Ramos (cell line): ENCODE results near the gene JMJD4.
"Not testable (repeated sequence)": the region's sequence is repeated elsewhere in the genome, so short reads cannot be mapped to it uniquely, and the experiment has no call there.

ENCODE experiments used
- in situ Hi-C: fragments of 300-500 bp; cut with MboI; formaldehyde crosslinking; loops from one replicate; pipeline ENCODE4 v1.14.3; 2022; ENCODE audit warnings: low sequenced_read_pairs; ENCODE audit not compliant: unreplicated experiment

Gene JMJD4

GRCh38 chr1:227733751-227734545 is 1.2 kb downstream of the JMJD4 start:
- in situ Hi-C loops = no loop called here

GRCh38 chr1:227733309-227733705 is 1.8 kb downstream of the JMJD4 start:
- in situ Hi-C loops = no loop called here

DNA sequence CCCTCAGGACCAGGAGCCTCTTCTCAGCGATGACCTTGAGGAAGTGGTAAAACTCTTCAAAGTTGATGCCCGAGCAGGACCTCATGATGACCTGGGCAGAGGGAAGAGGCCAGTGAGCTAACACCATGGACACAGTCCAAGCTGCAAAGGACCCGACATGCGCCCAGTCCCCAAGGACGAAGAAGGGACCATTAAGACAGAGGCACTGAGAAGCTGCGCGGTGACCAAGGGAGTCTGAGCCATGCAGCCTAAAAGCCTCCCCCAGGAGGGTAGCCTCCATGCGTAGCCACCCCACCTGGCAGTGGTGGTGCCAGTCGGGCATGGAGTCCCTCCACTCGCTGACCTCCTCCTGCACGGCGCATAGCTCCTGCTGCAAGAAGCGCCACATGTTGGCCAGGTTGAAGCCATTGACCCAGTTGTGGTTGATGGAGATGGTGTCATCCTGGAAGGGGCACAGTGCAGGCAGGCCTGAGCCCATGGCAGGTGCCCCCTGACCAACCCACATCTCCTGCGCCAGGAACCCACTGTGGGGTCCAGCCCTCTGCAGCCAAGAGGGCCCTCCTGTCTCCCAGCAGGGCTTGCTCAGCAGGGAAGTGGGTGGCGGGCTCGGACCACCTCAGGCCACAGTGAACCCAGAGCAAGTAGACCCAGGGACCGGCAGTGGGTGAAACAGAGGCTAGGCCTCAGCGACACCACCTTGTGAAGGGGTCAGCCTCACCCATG is 2.4 kb downstream of the JMJD4 start:
- in situ Hi-C loops = no loop called here

DNA sequence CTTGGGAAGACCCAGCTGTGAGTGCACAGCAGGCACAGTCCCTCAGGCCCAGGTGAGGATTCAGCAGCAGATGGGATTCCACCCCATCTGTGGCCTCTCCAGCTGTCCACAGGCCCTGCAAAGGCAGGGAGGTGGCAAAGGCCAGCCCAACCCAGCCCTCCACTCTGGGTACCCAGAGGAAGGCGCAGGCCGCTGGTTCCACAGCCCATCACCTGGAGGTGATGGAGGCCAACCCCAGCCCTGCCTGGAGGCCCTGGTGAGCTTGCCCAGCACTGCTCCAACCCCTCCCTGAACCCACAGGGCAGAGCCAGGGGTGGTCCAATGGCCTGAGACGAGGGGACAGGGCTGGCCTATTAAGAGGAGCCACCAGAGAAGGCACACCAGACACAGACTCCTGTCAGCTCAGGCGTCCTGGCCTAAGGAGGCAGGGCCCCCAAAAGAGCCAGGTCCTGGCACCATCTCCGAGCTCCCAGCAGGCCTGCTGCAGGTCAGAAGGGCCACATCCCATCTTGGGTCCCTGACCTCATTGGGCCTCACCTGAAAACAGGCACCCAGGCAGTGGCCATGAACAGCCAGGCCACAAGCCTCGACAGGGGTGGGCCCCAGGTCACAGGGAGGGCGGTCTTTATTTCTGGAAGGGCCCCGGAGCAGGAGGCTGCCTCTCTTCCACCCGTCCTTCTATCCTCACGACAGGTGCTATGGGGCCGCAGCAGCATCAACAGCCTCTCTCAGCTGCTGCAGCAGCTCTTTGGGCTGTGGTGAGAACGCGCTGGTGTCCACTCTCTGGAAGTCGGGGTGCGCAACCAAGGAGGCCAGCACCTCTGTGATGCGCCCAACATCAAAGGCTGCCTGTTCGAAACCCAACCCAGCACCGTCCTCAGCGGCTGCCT is 3.2 kb downstream of the JMJD4 start:
- in situ Hi-C loops = no loop called here

- in situ Hi-C loops = no loop called here
Measured at GRCh38 chr1:227731241-227731677, 3.8 kb downstream of the JMJD4 start.

GRCh38 chr1:227730630-227731151 is 4.4 kb downstream of the JMJD4 start:
- in situ Hi-C loops = no loop called here

DNA sequence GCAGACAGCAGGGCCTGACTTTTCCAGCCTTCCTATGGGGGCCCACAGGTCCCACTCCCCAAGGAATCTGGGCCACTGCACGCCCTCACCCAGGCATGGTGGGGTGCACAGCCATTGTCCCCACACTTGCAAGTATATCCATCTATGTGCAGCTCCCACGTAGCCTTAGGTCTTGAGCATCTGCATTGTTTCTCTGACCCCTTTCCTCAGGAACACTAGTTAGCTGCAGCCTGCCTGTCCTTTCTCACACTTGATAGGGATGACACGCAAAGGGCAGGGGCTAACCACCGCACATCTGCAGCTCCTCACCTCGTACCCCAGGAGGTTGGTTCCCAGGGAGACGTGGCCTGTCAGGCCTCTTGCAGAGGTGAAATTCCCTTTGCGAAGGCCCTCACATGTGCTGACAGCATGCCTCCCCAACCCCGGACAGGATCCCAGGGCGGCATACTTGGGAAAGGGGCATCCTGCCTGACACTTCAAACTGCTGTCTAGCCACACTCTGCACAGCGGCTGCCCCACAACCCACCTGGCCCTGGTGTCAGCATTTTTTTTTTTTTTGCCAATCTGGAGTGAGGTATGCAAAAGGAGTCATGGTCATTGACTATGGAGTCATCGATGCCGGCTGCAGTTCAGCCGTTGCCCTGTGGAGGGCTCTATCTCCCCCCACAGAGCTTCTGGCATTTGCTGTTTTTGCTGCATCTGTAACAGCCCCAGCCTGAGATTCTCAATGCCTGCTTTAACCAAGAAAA is 5.0 kb downstream of the JMJD4 start:
- in situ Hi-C loops = no loop called here

- in situ Hi-C loops = no loop called here
Measured at GRCh38 chr1:227729144-227729880, 5.8 kb downstream of the JMJD4 start.

GRCh38 chr1:227728892-227729143 is 6.3 kb downstream of the JMJD4 start:
- in situ Hi-C loops = no loop called here

DNA sequence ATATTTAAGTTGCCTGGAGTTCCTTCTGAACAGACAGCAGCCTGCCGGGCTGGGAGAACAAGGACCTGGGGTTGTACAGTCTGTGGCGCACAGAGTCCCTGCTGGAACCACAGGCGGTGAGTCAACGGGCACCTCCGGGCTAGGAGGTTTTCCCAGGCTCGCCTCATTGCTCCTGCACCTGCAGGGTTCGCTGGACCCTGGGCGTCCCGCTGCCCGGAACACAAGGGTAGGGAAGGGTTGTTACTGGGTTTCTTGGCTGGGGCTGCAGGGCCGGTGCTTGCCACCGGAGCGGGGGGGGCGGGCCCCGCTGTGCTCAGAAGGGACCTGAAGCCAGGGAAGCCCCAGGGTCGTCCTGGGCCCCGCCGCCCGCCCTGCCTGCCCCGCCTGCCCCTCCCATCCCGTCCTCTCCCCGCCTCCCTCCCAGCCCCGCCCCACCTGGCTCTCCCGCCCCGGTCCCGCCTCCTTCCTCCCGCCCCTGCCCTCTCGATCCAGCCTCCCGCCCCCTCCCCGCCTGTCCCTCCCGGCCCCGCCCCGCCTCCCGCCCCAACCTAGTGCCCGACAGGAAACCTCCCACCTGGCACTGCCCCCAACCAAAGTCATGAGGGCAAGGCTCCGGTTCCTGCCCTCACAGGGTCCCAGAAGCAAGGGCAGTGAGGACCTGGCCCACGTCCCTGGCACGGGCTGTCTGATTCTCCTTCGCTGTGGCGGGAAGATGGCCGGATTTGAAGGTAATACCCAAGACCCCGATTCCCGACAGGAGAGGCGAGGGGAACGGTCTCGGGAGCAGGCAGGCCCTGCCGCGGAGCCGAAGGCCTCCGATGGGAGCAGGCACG is 6.8 kb downstream of the JMJD4 start:
- in situ Hi-C loops = no loop called here

DNA sequence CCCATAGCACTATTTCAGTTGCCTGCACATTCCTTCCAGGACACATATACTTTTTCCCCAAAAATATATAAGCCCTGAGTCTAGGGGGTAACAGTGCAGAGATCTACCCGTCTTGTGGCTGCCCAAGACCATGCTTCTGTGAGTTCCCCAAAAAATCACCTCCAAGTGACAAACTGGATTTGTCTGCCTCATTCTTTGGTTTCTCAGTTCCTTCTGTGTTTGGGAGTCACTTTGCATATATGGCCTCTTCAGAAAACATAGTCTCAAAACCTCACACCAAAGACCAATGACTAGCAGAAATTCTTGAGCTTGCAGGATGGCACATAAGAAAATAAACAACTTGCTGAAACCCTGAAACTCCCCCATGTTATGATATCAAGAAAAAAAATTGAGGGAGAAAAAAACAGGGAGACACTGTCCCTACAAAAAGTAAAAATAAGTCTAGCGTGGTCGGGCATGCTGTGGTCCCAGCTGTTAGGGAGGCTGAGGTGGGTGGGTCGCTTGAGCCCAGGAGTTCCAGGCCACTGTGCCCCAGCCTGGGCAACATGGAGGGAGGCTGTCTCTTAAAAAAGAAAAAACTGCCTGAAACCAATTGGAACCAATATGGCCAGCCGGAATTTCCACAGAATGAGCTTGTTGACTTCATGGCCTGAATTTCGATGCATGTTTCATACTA is 8.0 kb downstream of the JMJD4 start:
- in situ Hi-C loops = no loop called here

DNA sequence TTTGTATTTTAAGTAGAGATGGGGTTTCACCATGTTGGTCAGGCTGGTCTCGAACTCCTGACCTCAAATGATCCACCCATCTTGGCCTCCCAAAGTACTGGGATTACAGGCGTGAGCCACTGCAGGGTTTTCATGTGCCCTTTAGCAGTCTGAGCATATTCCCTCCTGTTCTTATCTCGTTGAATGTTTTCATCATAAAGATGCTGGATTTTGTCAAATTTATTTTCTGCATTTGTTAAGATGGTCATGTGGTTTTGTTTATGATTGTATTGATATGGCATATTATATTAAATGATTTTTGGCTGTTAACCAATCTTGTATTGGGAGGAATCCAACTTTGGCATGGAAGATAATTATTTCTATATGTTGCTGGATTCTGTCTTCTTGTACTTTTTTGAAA is 8.8 kb downstream of the JMJD4 start:
- in situ Hi-C loops = no loop called here

DNA sequence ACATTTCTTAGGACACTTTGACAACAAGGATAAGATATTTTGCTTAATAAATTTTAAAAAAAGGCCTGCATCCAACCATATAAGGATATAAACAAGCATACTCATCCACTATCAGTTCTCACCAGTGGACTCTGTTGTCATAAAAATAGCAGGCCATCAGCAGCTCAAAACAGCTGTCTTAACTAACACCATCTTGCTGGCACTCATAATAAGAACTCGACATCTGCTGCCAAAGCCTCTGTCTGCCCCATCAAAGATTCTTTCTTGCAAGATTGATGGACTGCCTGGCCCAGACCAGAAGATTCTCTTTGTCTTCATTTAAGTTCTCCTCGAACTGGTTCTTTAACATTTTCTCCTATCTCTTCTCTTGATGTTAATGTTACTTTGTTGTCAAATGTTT is 10.1 kb downstream of the JMJD4 start:
- in situ Hi-C loops = no loop called here

- in situ Hi-C loops = no loop called here
Measured at GRCh38 chr1:227723474-227723873, 11.6 kb downstream of the JMJD4 start.

DNA sequence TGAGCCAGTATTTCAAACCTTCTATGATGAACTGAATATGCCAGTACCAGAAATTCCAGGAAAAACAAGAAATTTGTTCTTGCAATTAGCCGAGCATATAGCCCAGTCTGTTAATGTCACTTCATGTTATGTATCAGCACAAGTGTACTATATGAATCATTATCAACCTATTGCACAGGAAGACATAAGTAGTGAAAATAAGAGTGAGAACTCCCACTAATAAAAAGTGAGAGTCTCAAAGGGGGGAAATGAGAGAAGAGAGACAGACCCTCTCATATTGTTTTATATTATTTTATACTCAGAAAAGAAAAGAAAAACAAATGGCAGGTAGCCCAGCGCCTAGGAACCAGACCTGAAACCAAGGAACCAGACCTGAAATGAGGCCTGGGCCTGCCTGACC is 16.2 kb downstream of the JMJD4 start:
- in situ Hi-C loops = no loop called here

- in situ Hi-C loops = no loop called here
Measured at GRCh38 chr1:227712648-227713047, 22.5 kb downstream of the JMJD4 start.

GRCh38 chr1:227710474-227710873 is 24.6 kb downstream of the JMJD4 start:
- in situ Hi-C loops = not testable (repeated sequence)

- in situ Hi-C loops = no loop called here
Measured at GRCh38 chr1:227709451-227709850, 25.7 kb downstream of the JMJD4 start.
